Mucosa of descending colon (tissue), 3 donors: ENCODE measurements around the gene ZSCAN22. TPM values are rescaled to one million over a fixed set of nuclear protein-coding genes. Genes with fewer than 3 reads are reported as not detected.

Experiments
- microRNA-seq: library from miRNA; unstranded; fragments of <30 nt; microRNA quantifications from one replicate; pipeline ENCODE4, GENCODE V29; 2019
- total RNA-seq, 3 donors: library from RNA; stranded (reverse); fragmentation: NEBNext Ultra II Directional in 2 of 3; extraction: Animal tissue kit (Norgen Biotek cat#: 25700) in 2 of 3; gene quantifications; one replicate each; pipeline versions ENCODE4 v1.2.1 to v1.2.4, GENCODE V29; 2021 to 2023
- donor health status: DM: no; HTN: no; CAD: no; lungs with moderate emphysema.
- donor health status: DM: no; HTN: no; CAD: no.
- donor health status: DM: no; HTN: yes; CAD: no.

Gene ZSCAN22
- total RNA-seq, 3 donors from 2014 or later, result 2.4 to 5.4 (median 3.2) TPM

Small RNA genes lying within 50 kb of the gene (microRNA-seq; reads per million reads assigned to microRNA genes)
- gene MIR4754 (not detected), gene MIR6806 (not detected)

Other genes starting within 250 kb of the ZSCAN22 start
- gene ZSCAN18, start 228.8 kb upstream of the ZSCAN22 start, total RNA-seq, result 10 to 100 TPM; 17.9 to 69.5 (median 23.0) TPM
- gene ZNF329, start 176.2 kb upstream of the ZSCAN22 start, total RNA-seq, result 10 to 100 TPM in 1 of 3 donors, 1 to 10 TPM in 2; 3.5 to 10.3 (median 4.9) TPM
- gene ZNF274, start 143.9 kb upstream of the ZSCAN22 start, total RNA-seq, result 10 to 100 TPM; 13.3 to 26.6 (median 20.5) TPM
- gene ZNF544, start 98.1 kb upstream of the ZSCAN22 start, total RNA-seq, result 10 to 100 TPM; 12.1 to 30.5 (median 27.6) TPM
- gene ZNF8, start 48.0 kb upstream of the ZSCAN22 start, total RNA-seq, result 1 to 10 TPM; 3.6 to 7.9 (median 3.8) TPM
- gene ERVK3-1, start 21.6 kb upstream of the ZSCAN22 start, total RNA-seq, result 10 to 100 TPM; 25.0 to 31.7 (median 30.0) TPM
- 1 to 10 TPM; 2.0 to 3.7 (median 2.7) TPM for gene A1BG, start 26.5 kb downstream of the ZSCAN22 start, total RNA-seq
- gene ZNF497, start 35.8 kb downstream of the ZSCAN22 start, total RNA-seq, result 1 to 10 TPM; 1.1 to 1.9 (median 1.2) TPM
- 1 to 10 TPM; 1.5 to 3.3 (median 2.5) TPM for gene ZNF837, start 54.0 kb downstream of the ZSCAN22 start, total RNA-seq
- 100 to 1,000 TPM; 692 to 768 (median 754) TPM for gene RPS5, start 60.3 kb downstream of the ZSCAN22 start, total RNA-seq
- gene RNF225, start 68.7 kb downstream of the ZSCAN22 start, total RNA-seq, result not detected
- gene ZNF584, start 81.7 kb downstream of the ZSCAN22 start, total RNA-seq, result 10 to 100 TPM in 1 of 3 donors, 1 to 10 TPM in 2; 5.4 to 15.0 (median 6.9) TPM
- gene ZNF132, start 113.2 kb downstream of the ZSCAN22 start, total RNA-seq, result 1 to 10 TPM; 1.5 to 9.8 (median 5.6) TPM
- gene ZNF324B, start 124.6 kb downstream of the ZSCAN22 start, total RNA-seq, result 1 to 10 TPM; 5.3 to 8.2 (median 6.8) TPM
- 10 to 100 TPM; 10.1 to 14.8 (median 12.9) TPM for gene ZNF324, start 140.1 kb downstream of the ZSCAN22 start, total RNA-seq
- gene ZNF446, start 149.4 kb downstream of the ZSCAN22 start, total RNA-seq, result 10 to 100 TPM in 2 of 3 donors, 1 to 10 TPM in 1; 9.4 to 12.6 (median 10.6) TPM
- gene SLC27A5, start 185.0 kb downstream of the ZSCAN22 start, total RNA-seq, result 1 to 10 TPM; 1.6 to 7.1 (median 3.9) TPM
- gene ZBTB45, start 192.8 kb downstream of the ZSCAN22 start, total RNA-seq, result 10 to 100 TPM; 12.1 to 16.7 (median 13.4) TPM
- gene TRIM28, start 217.1 kb downstream of the ZSCAN22 start, total RNA-seq, result 100 to 1,000 TPM; 180 to 308 (median 202) TPM
- gene CHMP2A, start 228.1 kb downstream of the ZSCAN22 start, total RNA-seq, result 100 to 1,000 TPM; 125 to 231 (median 195) TPM
- 100 to 1,000 TPM in 1 of 3 donors, 10 to 100 TPM in 2; 49.4 to 101 (median 66.7) TPM for gene UBE2M, start 231.6 kb downstream of the ZSCAN22 start, total RNA-seq
- 10 to 100 TPM; 30.4 to 43.3 (median 36.1) TPM for gene MZF1, start 246.3 kb downstream of the ZSCAN22 start, total RNA-seq